ENCODE measurements around the gene SLC9A3.

Gene SLC9A3

DNA sequence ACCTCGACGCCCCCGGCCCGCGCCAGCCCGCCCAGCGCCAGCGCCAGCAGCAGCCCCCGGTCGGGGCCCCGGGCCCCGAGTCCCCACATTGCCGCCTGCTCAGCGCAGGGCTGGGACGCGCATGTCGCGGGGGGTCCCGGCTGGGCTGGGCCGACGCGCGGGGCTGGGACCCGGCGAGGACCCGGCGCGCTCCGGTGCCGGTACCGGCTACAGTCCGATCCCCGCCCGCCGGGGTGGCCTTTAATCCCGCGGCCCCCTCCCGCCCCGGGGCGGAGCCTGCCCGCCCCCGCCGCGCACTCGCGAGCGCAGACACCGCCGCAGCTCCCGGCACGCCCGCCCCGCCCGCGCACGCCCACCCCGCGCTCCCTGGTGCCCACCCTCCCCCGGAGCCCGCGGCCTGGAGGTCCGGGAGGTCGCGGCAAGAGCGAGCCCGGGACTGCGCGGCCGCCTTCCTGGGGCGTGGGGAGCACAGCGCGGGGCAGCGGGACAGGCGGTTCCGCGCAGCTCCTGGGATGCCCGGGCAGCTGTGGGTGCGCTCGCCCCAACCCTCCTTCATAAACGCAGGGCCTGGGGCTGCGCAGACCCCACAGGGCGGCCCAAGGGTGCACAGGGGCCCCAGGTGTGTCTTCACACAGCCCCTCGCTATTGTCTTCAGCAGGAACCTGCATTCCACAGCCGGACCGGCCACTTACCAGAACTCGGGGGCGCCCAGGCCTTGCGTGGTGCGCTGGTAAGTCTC is at the start of gene SLC9A3:
TSS of gene SLC9A3 (minus strand) at position 216 of the 739 bp plus-strand sequence.
- peak within 1 kb of the TSS; percentile 41 for H3K4me3 Mint-ChIP-seq
- CTCF ChIA-PET = no interaction called here
- peaks cover 4% of the 10 kb centered on the region for H3K36me3 Mint-ChIP-seq
- peaks cover 43% of the 10 kb centered on the region for H3K4me1 Mint-ChIP-seq
- H3K9me3 Mint-ChIP-seq = no peaks in the 10 kb centered on the region
- H3K27ac Mint-ChIP-seq = no peak within 1 kb of the TSS
- H3K27me3 Mint-ChIP-seq = peaks cover 90% of the 10 kb centered on the region
- no peak for DNase-seq

- Mint-ChIP-seq H3K27ac (no peak overlapping the region), H3K36me3 (no peaks in the 10 kb centered on the region), H3K9me3 (peaks cover 5% of the 10 kb centered on the region), H3K4me3 (no peak overlapping the region), H3K4me1 (no peaks in the 10 kb centered on the region), H3K27me3 (peaks cover 32% of the 10 kb centered on the region)
- no peak for DNase-seq
- CTCF ChIA-PET = no interaction called here
These were observed 49.7 kb upstream of the SLC9A3 start for GRCh38 chr5:573976-574375.

GRCh38 chr5:573206-573605 is 49.0 kb upstream of the SLC9A3 start:
- Mint-ChIP-seq H3K4me3 (no peak overlapping the region), H3K4me1 (no peaks in the 10 kb centered on the region), H3K27me3 (peaks cover 33% of the 10 kb centered on the region), H3K9me3 (peaks cover 5% of the 10 kb centered on the region), H3K36me3 (no peaks in the 10 kb centered on the region), H3K27ac (no peak overlapping the region)
- CTCF ChIA-PET = no interaction called here
- DNase-seq = no peak

DNA sequence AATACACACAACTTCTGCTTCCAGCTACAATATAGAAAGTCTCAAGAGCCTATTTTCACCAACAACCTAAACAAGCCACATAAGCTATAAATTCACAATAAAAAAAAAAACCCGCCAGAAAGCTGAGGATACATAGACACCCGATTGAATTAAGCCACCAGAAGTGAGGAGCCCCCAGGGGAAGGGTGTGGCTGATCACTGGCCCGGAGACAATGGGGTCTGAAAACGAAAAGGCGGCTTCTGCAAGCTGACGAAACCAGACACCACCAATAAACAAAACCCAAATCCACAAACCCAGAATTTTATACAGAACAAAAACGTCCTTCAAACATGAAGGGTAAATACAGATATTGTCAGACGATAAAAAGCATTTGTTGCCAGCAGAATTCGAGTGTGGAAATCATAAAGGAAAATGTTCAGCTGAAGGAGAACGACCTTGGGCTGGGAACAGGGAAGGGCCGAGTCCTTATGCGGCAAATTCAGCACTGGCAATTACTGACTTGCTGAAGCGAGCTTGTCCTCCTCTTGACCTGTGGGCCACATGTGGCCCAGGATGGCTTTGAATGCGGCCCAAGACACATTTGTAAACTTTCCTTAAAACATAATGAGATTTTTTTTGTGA is 48.3 kb upstream of the SLC9A3 start:
- Mint-ChIP-seq H3K27ac (no peak overlapping the region), H3K4me1 (no peaks in the 10 kb centered on the region), H3K9me3 (peaks cover 4% of the 10 kb centered on the region), H3K36me3 (no peaks in the 10 kb centered on the region), H3K4me3 (no peak overlapping the region), H3K27me3 (peaks cover 40% of the 10 kb centered on the region)
- no peak for DNase-seq
- CTCF ChIA-PET = no interaction called here

GRCh38 chr5:571791-572190 is 47.5 kb upstream of the SLC9A3 start:
- Mint-ChIP-seq H3K27ac (no peak overlapping the region), H3K9me3 (peaks cover 4% of the 10 kb centered on the region), H3K27me3 (peaks cover 44% of the 10 kb centered on the region), H3K4me1 (no peaks in the 10 kb centered on the region), H3K36me3 (no peaks in the 10 kb centered on the region), H3K4me3 (no peak overlapping the region)
- no peak for DNase-seq
- CTCF ChIA-PET = no interaction called here

DNA sequence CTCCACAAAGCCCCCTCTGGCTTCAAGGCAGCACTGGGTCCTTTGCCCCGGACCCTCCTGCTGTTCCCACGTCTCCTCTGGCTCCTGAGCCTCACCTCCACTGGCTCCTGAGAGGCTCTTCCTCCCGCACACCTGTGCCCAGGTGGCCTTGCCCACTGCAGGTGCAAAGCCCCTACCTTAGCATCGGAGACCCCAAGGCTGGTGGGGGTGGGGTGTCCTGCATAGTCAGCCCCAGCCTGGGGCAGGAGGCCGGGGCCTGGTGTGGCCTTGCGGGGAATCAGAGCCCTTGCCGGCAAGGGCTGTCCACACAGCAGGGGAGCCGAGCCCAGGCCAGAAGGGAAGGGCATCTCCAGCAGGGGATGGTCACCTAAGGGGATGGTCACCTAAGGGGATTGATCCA is 46.6 kb upstream of the SLC9A3 start:
- no peak for DNase-seq
- CTCF ChIA-PET = no interaction called here
- no peak overlapping the region for H3K27ac Mint-ChIP-seq
- no peaks in the 10 kb centered on the region for H3K36me3 Mint-ChIP-seq
- peaks cover 3% of the 10 kb centered on the region for H3K9me3 Mint-ChIP-seq
- H3K4me3 Mint-ChIP-seq = no peak overlapping the region
- no peaks in the 10 kb centered on the region for H3K4me1 Mint-ChIP-seq
- peaks cover 47% of the 10 kb centered on the region for H3K27me3 Mint-ChIP-seq

GRCh38 chr5:570446-570845 is 46.2 kb upstream of the SLC9A3 start:
- no peaks in the 10 kb centered on the region for H3K4me1 Mint-ChIP-seq

DNA sequence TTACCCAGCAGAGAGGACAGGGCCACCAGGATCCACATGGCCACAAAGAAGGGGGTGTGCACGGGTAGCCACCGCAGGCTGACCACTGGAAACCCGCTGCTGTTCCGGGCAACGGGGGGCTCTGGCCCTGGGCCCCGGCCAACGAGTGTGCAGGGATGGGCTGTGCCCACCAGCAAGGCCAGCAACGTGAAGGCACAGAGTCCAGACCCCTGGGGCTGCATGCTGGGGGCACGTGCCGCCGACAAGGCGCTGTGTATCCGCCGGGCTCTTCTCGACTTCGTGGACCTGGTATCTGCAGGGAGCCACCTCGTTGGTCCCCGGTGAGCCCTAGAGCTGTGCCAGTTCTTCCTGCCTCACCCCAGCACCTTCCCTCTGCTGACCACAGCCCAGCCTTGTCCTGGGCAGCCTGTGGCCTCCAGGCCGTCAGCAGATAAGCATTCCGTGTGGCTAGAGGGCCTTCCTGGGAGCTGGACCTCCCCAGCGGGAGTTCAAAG is 45.7 kb upstream of the SLC9A3 start:
- H3K27ac Mint-ChIP-seq = no peak overlapping the region
- H3K36me3 Mint-ChIP-seq = no peaks in the 10 kb centered on the region
- peaks cover 45% of the 10 kb centered on the region for H3K27me3 Mint-ChIP-seq
- H3K9me3 Mint-ChIP-seq = no peaks in the 10 kb centered on the region
- H3K4me1 Mint-ChIP-seq = no peaks in the 10 kb centered on the region
- DNase-seq = no peak
- CTCF ChIA-PET = no interaction called here
- no peak overlapping the region for H3K4me3 Mint-ChIP-seq

More at GRCh38 chr5:570446-570845, 46.2 kb upstream of the SLC9A3 start:
- H3K4me3 Mint-ChIP-seq = no peak overlapping the region
- CTCF ChIA-PET = no interaction called here
- no peaks in the 10 kb centered on the region for H3K36me3 Mint-ChIP-seq
- H3K27me3 Mint-ChIP-seq = peaks cover 45% of the 10 kb centered on the region
- no peaks in the 10 kb centered on the region for H3K9me3 Mint-ChIP-seq
- no peak overlapping the region for H3K27ac Mint-ChIP-seq
- no peak for DNase-seq

DNA sequence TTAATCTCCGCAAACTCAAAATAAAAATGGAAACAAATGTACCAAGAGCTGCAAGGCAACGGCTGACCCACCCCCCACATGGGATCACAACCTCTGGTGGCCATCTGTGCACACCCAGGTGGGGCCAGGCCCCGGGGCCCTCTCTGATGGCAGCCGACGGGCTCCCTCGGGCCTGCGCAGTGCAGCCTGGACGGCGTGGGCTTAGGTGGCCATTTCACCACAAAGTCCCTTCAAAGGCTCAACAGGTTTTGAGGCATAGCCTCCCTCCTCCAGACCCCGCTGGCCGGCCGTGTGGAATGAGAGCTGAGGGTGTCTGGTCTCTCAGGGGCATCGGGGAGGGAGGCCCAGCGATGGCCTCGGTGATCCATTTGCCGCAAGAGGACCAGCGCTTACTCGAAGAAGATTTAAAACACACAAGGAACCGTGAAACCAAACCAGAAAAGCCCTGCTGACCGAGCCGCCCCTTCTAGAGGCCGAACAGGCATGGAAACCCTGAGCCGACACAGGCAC is 45.2 kb upstream of the SLC9A3 start:
- no peaks in the 10 kb centered on the region for H3K4me1 Mint-ChIP-seq
- DNase-seq = no peak
- no peak overlapping the region for H3K4me3 Mint-ChIP-seq
- H3K9me3 Mint-ChIP-seq = no peaks in the 10 kb centered on the region
- CTCF ChIA-PET = no interaction called here
- no peak overlapping the region for H3K27ac Mint-ChIP-seq
- H3K27me3 Mint-ChIP-seq = peaks cover 45% of the 10 kb centered on the region
- H3K36me3 Mint-ChIP-seq = no peaks in the 10 kb centered on the region

GRCh38 chr5:568809-569208 is 44.6 kb upstream of the SLC9A3 start:
- no peak overlapping the region for H3K27ac Mint-ChIP-seq
- CTCF ChIA-PET = no interaction called here
- H3K27me3 Mint-ChIP-seq = peaks cover 45% of the 10 kb centered on the region
- H3K36me3 Mint-ChIP-seq = no peaks in the 10 kb centered on the region
- DNase-seq = no peak
- H3K9me3 Mint-ChIP-seq = no peaks in the 10 kb centered on the region
- no peaks in the 10 kb centered on the region for H3K4me1 Mint-ChIP-seq
- H3K4me3 Mint-ChIP-seq = no peak overlapping the region

DNA sequence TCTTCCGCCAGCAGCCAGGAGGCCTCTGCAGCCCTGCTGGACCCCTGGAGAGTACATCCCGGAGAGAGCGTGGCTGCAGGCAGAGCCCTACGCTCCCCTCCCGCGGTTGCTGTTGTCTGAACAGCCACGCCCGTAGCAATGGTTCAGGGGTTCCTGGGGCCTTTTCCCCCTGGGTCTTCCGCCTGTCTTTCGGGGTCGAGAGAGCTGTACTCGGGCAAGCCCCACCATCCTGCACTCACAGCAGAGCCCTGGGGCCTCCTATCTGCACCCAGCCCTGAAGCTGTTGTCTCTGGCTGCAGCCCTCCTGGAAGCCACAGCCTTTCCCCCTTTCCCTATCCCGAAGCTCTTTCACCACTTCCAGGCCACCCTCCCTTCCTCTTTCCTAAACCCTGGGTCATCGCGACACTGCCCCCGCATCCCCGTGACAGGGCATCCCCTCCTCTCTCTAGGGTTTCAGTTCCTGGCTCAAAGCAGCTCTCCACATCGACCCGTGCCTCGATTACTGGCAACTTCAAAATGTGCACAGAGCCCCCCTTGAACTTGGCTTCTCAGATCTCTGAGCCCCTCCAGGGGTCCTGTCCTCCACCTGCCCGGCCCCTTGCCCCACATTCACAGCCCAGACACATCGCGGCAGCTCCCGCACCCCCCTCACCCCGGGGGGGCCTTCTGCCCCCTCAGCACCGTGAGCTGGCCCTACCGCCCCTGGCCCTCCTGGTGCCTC is 44.0 kb upstream of the SLC9A3 start:
- H3K27ac Mint-ChIP-seq = no peak overlapping the region
- no peaks in the 10 kb centered on the region for H3K4me1 Mint-ChIP-seq
- no peak overlapping the region for H3K4me3 Mint-ChIP-seq
- peaks cover 41% of the 10 kb centered on the region for H3K27me3 Mint-ChIP-seq
- no peaks in the 10 kb centered on the region for H3K36me3 Mint-ChIP-seq
- CTCF ChIA-PET = no interaction called here
- DNase-seq = no peak
- H3K9me3 Mint-ChIP-seq = no peaks in the 10 kb centered on the region

DNA sequence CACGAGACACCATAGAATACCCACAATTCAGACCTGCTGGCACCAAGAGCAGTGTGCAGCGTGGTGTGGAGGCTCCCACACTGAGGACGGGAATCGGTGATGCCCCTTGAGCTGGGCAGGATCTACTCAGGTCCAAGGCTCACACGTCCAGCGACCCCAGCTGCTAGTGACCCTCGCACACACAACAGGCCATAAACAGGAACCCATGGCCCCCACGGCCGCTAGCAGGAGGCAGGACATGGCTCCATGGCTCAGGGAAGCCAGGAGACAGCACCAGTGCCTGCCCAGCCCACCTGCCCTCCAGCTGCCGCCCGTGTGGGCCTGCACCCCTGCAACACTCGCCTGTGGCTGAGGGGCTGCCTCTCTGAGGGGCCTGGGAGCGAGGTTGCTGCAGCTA is 43.4 kb upstream of the SLC9A3 start:
- Mint-ChIP-seq H3K9me3 (no peaks in the 10 kb centered on the region), H3K27me3 (peaks cover 36% of the 10 kb centered on the region), H3K27ac (no peak overlapping the region), H3K4me3 (no peak overlapping the region), H3K4me1 (no peaks in the 10 kb centered on the region), H3K36me3 (no peaks in the 10 kb centered on the region)
- no peak for DNase-seq
- CTCF ChIA-PET = no interaction called here

GRCh38 chr5:566636-567309 is 42.5 kb upstream of the SLC9A3 start:
- H3K27me3 Mint-ChIP-seq = peaks cover 36% of the 10 kb centered on the region
- H3K36me3 Mint-ChIP-seq = no peaks in the 10 kb centered on the region
- H3K4me3 Mint-ChIP-seq = no peak overlapping the region
- H3K9me3 Mint-ChIP-seq = no peaks in the 10 kb centered on the region
- no peak for DNase-seq
- H3K27ac Mint-ChIP-seq = no peak overlapping the region
- CTCF ChIA-PET = no interaction called here
- no peaks in the 10 kb centered on the region for H3K4me1 Mint-ChIP-seq

DNA sequence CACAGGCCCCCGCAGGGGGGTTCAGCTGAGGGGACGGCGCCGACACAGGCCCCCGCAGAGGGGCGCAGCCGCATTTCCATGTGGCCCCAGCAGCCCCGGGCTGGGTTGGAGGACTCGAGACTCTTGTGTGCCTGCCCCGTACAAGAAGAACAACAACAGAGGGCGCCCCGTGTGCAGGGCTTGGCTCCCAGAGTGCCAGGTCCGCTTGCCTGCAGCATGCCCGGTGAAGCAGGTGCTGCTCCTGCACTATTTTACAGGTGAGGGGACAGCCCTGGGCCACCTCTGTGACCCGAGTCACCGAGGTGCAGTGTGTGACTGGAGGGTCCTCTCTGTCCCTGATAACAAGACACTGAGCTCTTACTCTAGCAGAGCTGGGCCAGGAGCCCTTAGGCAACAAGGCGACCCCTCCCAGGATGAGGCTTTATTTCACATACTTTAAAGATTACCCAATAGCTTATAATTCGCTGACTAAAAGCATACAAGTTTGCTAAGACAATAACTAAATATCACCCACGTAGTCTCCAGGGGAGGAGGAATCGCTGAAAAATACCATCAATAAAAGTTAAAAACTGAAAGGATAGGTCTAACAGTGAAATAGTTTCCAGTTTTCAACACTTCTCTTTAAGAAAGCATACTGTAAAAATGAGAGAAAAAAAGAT is 41.7 kb upstream of the SLC9A3 start:
- Mint-ChIP-seq H3K9me3 (no peaks in the 10 kb centered on the region), H3K4me1 (no peaks in the 10 kb centered on the region), H3K4me3 (no peak overlapping the region), H3K27ac (no peak overlapping the region), H3K27me3 (peaks cover 42% of the 10 kb centered on the region), H3K36me3 (no peaks in the 10 kb centered on the region)
- DNase-seq = no peak
- CTCF ChIA-PET = no interaction called here
